Measurements from ENCODE around the gene PRKCA.

PRKCA gene

GRCh38 chr17:66519154-66519553 lies 216.7 kb downstream of the PRKCA start:
- no peak for DNase-seq (ENCODE audit: low read depth in 1 of 2, low spot score in 1 of 2)
- H3K27me3 ChIP-seq (ENCODE audit: insufficient read depth, poor library complexity, severe bottlenecking): no peaks in the 10 kb centered on the region
- no peak overlapping the region for H3K4me3 ChIP-seq (replicated peaks; ENCODE audit: insufficient read depth, low read length)
- no peak for TF ChIP-seq REST (IDR thresholded peaks at IDR 0.05; ENCODE audit: insufficient replicate concordance, low read depth)
- TF ChIP-seq GABPA (IDR thresholded peaks at IDR 0.05; ENCODE audit: low read depth): no peak
- no peak for TF ChIP-seq CTCF (IDR thresholded peaks at IDR 0.05; ENCODE audit: insufficient read depth, low read length)
- TF ChIP-seq POLR2AphosphoS5 (IDR thresholded peaks at IDR 0.05; ENCODE audit: low read depth): no peak
- H3K27ac ChIP-seq (replicated peaks): no peak overlapping the region

- H3K27ac ChIP-seq (replicated peaks): no peak overlapping the region
- no peak for DNase-seq (ENCODE audit: low read depth in 1 of 2, low spot score in 1 of 2)
These were observed 218.6 kb downstream of the PRKCA start for GRCh38 chr17:66520999-66521398.

More at GRCh38 chr17:66520999-66521398, 218.6 kb downstream of the PRKCA start:
- H3K4me3 ChIP-seq (replicated peaks; ENCODE audit: insufficient read depth, low read length): no peak overlapping the region
- TF ChIP-seq SPI1 (IDR thresholded peaks at IDR 0.05; ENCODE audit: borderline replicate concordance, low read depth) (no peak), REST (IDR thresholded peaks at IDR 0.05; ENCODE audit: insufficient replicate concordance, low read depth) (no peak), CTCF (IDR thresholded peaks at IDR 0.05; ENCODE audit: insufficient read depth, low read length) (no peak), POLR2AphosphoS5 (IDR thresholded peaks at IDR 0.05; ENCODE audit: low read depth) (no peak), GABPA (IDR thresholded peaks at IDR 0.05; ENCODE audit: low read depth) (no peak)
- no peaks in the 10 kb centered on the region for H3K27me3 ChIP-seq (ENCODE audit: insufficient read depth, poor library complexity, severe bottlenecking)

All from HL-60 (cell line).